ENCODE measurements around the gene LBHD2. TPM values are rescaled to one million over a fixed set of nuclear protein-coding genes. Genes with fewer than 3 reads are reported as not detected.

LBHD2 gene
- total and polyA plus RNA-seq, 2 of the 8 experiments (the other 6 are each of a cell fraction or from before 2014, with no cell fraction given): not detected

DNA sequence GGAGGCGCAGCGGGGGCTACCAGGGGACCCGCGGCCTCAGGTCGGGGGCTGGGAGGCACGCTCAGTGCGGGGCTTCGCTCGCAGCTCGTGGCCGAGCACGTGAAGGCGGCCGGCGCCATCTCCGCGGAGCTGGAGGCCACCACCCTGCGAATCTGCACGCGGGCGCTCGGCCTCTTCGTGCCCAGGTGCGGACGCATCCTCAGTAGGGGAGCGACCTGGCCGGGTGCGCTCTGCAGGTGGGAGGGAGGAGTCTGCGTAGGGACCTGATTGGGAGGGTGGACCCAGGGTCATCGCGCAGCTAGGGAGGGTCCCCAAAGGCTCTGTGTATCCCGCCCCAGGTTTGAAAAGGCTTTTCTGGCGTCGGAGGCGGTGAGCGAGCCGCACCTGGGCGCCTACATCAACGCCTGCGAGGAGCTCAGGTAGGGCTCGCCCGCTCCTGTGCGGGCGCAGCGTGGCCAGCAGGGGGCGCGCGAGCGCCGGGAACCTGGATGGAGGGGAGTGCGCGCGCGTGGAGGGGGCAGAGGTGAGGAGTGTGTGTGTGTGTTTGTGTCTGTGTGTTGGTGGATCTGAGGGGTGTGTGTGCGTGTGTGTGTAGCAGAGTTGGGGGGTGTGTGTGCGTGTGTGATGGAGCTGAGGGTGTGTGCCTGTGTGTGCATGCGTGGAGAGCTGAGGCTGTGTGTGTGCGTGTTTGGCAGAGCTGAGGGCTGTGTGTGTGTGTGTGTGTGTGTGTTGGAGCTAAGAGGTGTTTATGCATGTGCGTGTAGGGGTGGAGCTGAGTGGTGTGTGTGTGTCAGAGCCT lies 20.8 kb downstream of the LBHD2 start (continued):
- TF ChIP-seq, protein P1, sequence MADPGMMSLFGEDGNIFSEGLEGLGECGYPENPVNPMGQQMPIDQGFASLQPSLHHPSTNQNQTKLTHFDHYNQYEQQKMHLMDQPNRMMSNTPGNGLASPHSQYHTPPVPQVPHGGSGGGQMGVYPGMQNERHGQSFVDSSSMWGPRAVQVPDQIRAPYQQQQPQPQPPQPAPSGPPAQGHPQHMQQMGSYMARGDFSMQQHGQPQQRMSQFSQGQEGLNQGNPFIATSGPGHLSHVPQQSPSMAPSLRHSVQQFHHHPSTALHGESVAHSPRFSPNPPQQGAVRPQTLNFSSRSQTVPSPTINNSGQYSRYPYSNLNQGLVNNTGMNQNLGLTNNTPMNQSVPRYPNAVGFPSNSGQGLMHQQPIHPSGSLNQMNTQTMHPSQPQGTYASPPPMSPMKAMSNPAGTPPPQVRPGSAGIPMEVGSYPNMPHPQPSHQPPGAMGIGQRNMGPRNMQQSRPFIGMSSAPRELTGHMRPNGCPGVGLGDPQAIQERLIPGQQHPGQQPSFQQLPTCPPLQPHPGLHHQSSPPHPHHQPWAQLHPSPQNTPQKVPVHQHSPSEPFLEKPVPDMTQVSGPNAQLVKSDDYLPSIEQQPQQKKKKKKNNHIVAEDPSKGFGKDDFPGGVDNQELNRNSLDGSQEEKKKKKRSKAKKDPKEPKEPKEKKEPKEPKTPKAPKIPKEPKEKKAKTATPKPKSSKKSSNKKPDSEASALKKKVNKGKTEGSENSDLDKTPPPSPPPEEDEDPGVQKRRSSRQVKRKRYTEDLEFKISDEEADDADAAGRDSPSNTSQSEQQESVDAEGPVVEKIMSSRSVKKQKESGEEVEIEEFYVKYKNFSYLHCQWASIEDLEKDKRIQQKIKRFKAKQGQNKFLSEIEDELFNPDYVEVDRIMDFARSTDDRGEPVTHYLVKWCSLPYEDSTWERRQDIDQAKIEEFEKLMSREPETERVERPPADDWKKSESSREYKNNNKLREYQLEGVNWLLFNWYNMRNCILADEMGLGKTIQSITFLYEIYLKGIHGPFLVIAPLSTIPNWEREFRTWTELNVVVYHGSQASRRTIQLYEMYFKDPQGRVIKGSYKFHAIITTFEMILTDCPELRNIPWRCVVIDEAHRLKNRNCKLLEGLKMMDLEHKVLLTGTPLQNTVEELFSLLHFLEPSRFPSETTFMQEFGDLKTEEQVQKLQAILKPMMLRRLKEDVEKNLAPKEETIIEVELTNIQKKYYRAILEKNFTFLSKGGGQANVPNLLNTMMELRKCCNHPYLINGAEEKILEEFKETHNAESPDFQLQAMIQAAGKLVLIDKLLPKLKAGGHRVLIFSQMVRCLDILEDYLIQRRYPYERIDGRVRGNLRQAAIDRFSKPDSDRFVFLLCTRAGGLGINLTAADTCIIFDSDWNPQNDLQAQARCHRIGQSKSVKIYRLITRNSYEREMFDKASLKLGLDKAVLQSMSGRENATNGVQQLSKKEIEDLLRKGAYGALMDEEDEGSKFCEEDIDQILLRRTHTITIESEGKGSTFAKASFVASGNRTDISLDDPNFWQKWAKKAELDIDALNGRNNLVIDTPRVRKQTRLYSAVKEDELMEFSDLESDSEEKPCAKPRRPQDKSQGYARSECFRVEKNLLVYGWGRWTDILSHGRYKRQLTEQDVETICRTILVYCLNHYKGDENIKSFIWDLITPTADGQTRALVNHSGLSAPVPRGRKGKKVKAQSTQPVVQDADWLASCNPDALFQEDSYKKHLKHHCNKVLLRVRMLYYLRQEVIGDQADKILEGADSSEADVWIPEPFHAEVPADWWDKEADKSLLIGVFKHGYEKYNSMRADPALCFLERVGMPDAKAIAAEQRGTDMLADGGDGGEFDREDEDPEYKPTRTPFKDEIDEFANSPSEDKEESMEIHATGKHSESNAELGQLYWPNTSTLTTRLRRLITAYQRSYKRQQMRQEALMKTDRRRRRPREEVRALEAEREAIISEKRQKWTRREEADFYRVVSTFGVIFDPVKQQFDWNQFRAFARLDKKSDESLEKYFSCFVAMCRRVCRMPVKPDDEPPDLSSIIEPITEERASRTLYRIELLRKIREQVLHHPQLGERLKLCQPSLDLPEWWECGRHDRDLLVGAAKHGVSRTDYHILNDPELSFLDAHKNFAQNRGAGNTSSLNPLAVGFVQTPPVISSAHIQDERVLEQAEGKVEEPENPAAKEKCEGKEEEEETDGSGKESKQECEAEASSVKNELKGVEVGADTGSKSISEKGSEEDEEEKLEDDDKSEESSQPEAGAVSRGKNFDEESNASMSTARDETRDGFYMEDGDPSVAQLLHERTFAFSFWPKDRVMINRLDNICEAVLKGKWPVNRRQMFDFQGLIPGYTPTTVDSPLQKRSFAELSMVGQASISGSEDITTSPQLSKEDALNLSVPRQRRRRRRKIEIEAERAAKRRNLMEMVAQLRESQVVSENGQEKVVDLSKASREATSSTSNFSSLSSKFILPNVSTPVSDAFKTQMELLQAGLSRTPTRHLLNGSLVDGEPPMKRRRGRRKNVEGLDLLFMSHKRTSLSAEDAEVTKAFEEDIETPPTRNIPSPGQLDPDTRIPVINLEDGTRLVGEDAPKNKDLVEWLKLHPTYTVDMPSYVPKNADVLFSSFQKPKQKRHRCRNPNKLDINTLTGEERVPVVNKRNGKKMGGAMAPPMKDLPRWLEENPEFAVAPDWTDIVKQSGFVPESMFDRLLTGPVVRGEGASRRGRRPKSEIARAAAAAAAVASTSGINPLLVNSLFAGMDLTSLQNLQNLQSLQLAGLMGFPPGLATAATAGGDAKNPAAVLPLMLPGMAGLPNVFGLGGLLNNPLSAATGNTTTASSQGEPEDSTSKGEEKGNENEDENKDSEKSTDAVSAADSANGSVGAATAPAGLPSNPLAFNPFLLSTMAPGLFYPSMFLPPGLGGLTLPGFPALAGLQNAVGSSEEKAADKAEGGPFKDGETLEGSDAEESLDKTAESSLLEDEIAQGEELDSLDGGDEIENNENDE (IDR thresholded peaks at IDR 0.05; ENCODE audit: insufficient replicate concordance, low read length): no peak
- TF ChIP-seq KDM1A (IDR thresholded peaks at IDR 0.05; ENCODE audit: borderline replicate concordance, low read length) (0 out of 2 replicates have a peak, but pooled peaks have one; percentile 8), CBX5 (IDR thresholded peaks at IDR 0.05; ENCODE audit: low read depth, low read length) (no peak), CBX8 (IDR thresholded peaks at IDR 0.05; ENCODE audit: borderline replicate concordance, low read depth, low read length) (no peak), RNF2 (IDR thresholded peaks at IDR 0.05; ENCODE audit: borderline replicate concordance, low read depth, low read length, missing control alignments, poor library complexity, severe bottlenecking) (peak; percentile 50), RAD21 (IDR thresholded peaks at IDR 0.05 in 1 of 2, conservative IDR thresholded peaks at IDR 0.05 in 1 of 2; ENCODE audit: low read depth in 2 of 2, low read length in 2 of 2) (peak; percentile 84 to 95), KDM4A (IDR thresholded peaks at IDR 0.05; ENCODE audit: low read depth, low read length, severe bottlenecking) (peak; percentile 86), CHD1 (IDR thresholded peaks at IDR 0.05; ENCODE audit: low read depth, low read length) (no peak)
